Naive B cell (primary cell): ENCODE data around the gene UAP1. TPM values are rescaled to one million over a fixed set of nuclear protein-coding genes. Genes with fewer than 3 reads are reported as not detected.

Experiments
- ATAC-seq, 2 donors: fragments of 150-1000 bp; cut with Tn5 transposase; 2 replicates each; pipeline ENCODE4 v1.10.0; 2021; ENCODE audit warnings: low read depth in 2 of 2, mild to moderate bottlenecking in 2 of 2, moderate library complexity in 2 of 2
- DNase-seq: peaks from one replicate; pipeline ENCODE4 v3.0.0; 2022
- H3K27ac Mint-ChIP-seq, 6 donors: one replicate each; pipeline ENCODE4 v1.8.0; 2020 to 2022; ENCODE audit warnings: mild to moderate bottlenecking in 6 of 6, mixed read lengths in 6 of 6, moderate library complexity in 5 of 6, inconsistent platforms in 2 of 6
- H3K27me3 Mint-ChIP-seq, 3 donors: one replicate each; pipeline ENCODE4 v1.8.0; 2021 to 2022; ENCODE audit warnings: mixed read lengths in 3 of 3, mild to moderate bottlenecking in 1 of 3
- H3K36me3 Mint-ChIP-seq, 2 donors: one replicate each; pipeline ENCODE4 v1.8.0; 2020 to 2022; ENCODE audit warnings: mixed read lengths in 2 of 2, inconsistent platforms in 1 of 2, mild to moderate bottlenecking in 1 of 2
- H3K4me1 Mint-ChIP-seq, 3 donors: one replicate each; pipeline ENCODE4 v1.8.0; 2020 to 2022; ENCODE audit warnings: mixed read lengths in 3 of 3, inconsistent platforms in 1 of 3, mild to moderate bottlenecking in 1 of 3, moderate library complexity in 1 of 3
- H3K4me3 Mint-ChIP-seq, 8 donors: one replicate each; pipeline ENCODE4 v1.8.0; 2020 to 2022; ENCODE audit warnings: mild to moderate bottlenecking in 8 of 8, mixed read lengths in 8 of 8, moderate library complexity in 8 of 8, inconsistent platforms in 2 of 8
- H3K9me3 Mint-ChIP-seq, 7 donors: one replicate each; pipeline ENCODE4 v1.8.0; 2020 to 2022; ENCODE audit warnings: mixed read lengths in 7 of 7, mild to moderate bottlenecking in 5 of 7, inconsistent platforms in 2 of 7, moderate library complexity in 1 of 7
- polyA plus RNA-seq, 6 donors: library from polyadenylated mRNA; unstranded; fragments of 300-500 nt; fragmentation: Illumina TruSeq; gene quantifications; one replicate each; pipeline ENCODE4 v1.2.3, GENCODE V29; 2021; ENCODE audit warnings: low read depth in 6 of 6

Gene UAP1
- polyA plus RNA-seq, 6 donors from 2014 or later = 15.8 to 50.0 (median 19.9) TPM

- Mint-ChIP-seq H3K36me3 (peaks cover 0 to 5% of the 10 kb centered on the region in 2 donors), H3K4me3 (no peak overlapping the region), H3K9me3 (no peaks in the 10 kb centered on the region), H3K27ac (no peak overlapping the region), H3K4me1 (no peaks in the 10 kb centered on the region), H3K27me3 (no peaks in the 10 kb centered on the region)
- no peak for DNase-seq
- no peak for ATAC-seq
Observed at GRCh38 chr1:162605225-162605927, 43.9 kb downstream of the UAP1 start.

GRCh38 chr1:162609306-162609705 lies 47.8 kb downstream of the UAP1 start:
- Mint-ChIP-seq H3K9me3 (no peaks in the 10 kb centered on the region), H3K27ac (no peak overlapping the region), H3K36me3 (no peaks in the 10 kb centered on the region), H3K4me3 (no peak overlapping the region), H3K4me1 (no peaks in the 10 kb centered on the region), H3K27me3 (no peaks in the 10 kb centered on the region)
- DNase-seq (no peak), ATAC-seq (no peak)

GRCh38 chr1:162612606-162613400 lies 51.3 kb downstream of the UAP1 start:
- Mint-ChIP-seq H3K27me3 (no peaks in the 10 kb centered on the region), H3K4me1 (no peaks in the 10 kb centered on the region), H3K27ac (no peak overlapping the region)

GRCh38 chr1:162616848-162617247 lies 55.3 kb downstream of the UAP1 start:
- Mint-ChIP-seq H3K27me3 (peaks cover 0 to 6% (median 0%) of the 10 kb centered on the region in 3 donors), H3K4me3 (no peak overlapping the region), H3K9me3 (peaks cover 0 to 43% (median 13%) of the 10 kb centered on the region in 7 donors), H3K36me3 (peaks cover 0 to 14% of the 10 kb centered on the region in 2 donors), H3K27ac (no peak overlapping the region), H3K4me1 (no peaks in the 10 kb centered on the region)
- DNase-seq = no peak
- no peak for ATAC-seq

More at GRCh38 chr1:162612606-162613400, 51.3 kb downstream of the UAP1 start:
- no peak for ATAC-seq
- H3K9me3 Mint-ChIP-seq = peaks cover 0 to 28% (median 11%) of the 10 kb centered on the region in 7 donors
- peaks cover 0 to 12% of the 10 kb centered on the region in 2 donors for H3K36me3 Mint-ChIP-seq
- H3K4me3 Mint-ChIP-seq = no peak overlapping the region
- DNase-seq = no peak

GRCh38 chr1:162617513-162617912 lies 56.0 kb downstream of the UAP1 start:
- Mint-ChIP-seq H3K4me1 (no peaks in the 10 kb centered on the region), H3K36me3 (peaks cover 0 to 14% of the 10 kb centered on the region in 2 donors), H3K27me3 (peaks cover 2 to 6% (median 3%) of the 10 kb centered on the region in 3 donors), H3K9me3 (peaks cover 0 to 43% (median 13%) of the 10 kb centered on the region in 7 donors), H3K4me3 (no peak overlapping the region), H3K27ac (no peak overlapping the region)
- ATAC-seq = no peak
- no peak for DNase-seq

GRCh38 chr1:162619076-162619475 lies 57.6 kb downstream of the UAP1 start:
- Mint-ChIP-seq H3K4me3 (no peak overlapping the region), H3K4me1 (no peaks in the 10 kb centered on the region), H3K27me3 (peaks cover 11 to 17% (median 16%) of the 10 kb centered on the region in 3 donors), H3K27ac (no peak overlapping the region), H3K36me3 (peaks cover 0 to 14% of the 10 kb centered on the region in 2 donors), H3K9me3 (peaks cover 0 to 43% (median 13%) of the 10 kb centered on the region in 7 donors)
- no peak for DNase-seq
- ATAC-seq = no peak

- Mint-ChIP-seq H3K4me1 (no peaks in the 10 kb centered on the region), H3K27ac (no peak overlapping the region), H3K4me3 (no peak overlapping the region), H3K36me3 (peaks cover 0 to 14% of the 10 kb centered on the region in 2 donors), H3K27me3 (peaks cover 17 to 34% (median 28%) of the 10 kb centered on the region in 3 donors), H3K9me3 (peaks cover 0 to 31% (median 13%) of the 10 kb centered on the region in 7 donors)
- ATAC-seq = no peak
- no peak for DNase-seq
Observed at GRCh38 chr1:162621256-162621655, 59.7 kb downstream of the UAP1 start.

- no peak overlapping the region for H3K4me3 Mint-ChIP-seq
- H3K36me3 Mint-ChIP-seq = no peaks in the 10 kb centered on the region
- no peak for ATAC-seq
- peaks cover 0 to 3% (median 0%) of the 10 kb centered on the region in 7 donors for H3K9me3 Mint-ChIP-seq
- no peak overlapping the region for H3K27ac Mint-ChIP-seq
- H3K27me3 Mint-ChIP-seq = peaks cover 34 to 64% (median 39%) of the 10 kb centered on the region in 3 donors
- DNase-seq = no peak
- no peaks in the 10 kb centered on the region for H3K4me1 Mint-ChIP-seq
Observed at GRCh38 chr1:162625679-162626078, 64.2 kb downstream of the UAP1 start.

- Mint-ChIP-seq H3K27me3 (peaks cover 36 to 68% (median 40%) of the 10 kb centered on the region in 3 donors), H3K36me3 (no peaks in the 10 kb centered on the region), H3K9me3 (peaks cover 0 to 3% (median 0%) of the 10 kb centered on the region in 7 donors), H3K27ac (no peak overlapping the region), H3K4me1 (no peaks in the 10 kb centered on the region), H3K4me3 (no peak overlapping the region)
- ATAC-seq = no peak
- no peak for DNase-seq
Observed at GRCh38 chr1:162626094-162626493, 64.6 kb downstream of the UAP1 start.

GRCh38 chr1:162626761-162627160 lies 65.2 kb downstream of the UAP1 start:
- H3K4me1 Mint-ChIP-seq = no peaks in the 10 kb centered on the region
- H3K27me3 Mint-ChIP-seq = peaks cover 33 to 74% (median 47%) of the 10 kb centered on the region in 3 donors
- H3K4me3 Mint-ChIP-seq = no peak overlapping the region
- DNase-seq (no peak), ATAC-seq (no peak)
- peaks cover 0 to 3% (median 0%) of the 10 kb centered on the region in 7 donors for H3K9me3 Mint-ChIP-seq
- no peaks in the 10 kb centered on the region for H3K36me3 Mint-ChIP-seq
- no peak overlapping the region for H3K27ac Mint-ChIP-seq

GRCh38 chr1:162627662-162628296 lies 66.3 kb downstream of the UAP1 start:
- Mint-ChIP-seq H3K27me3 (peaks cover 33 to 75% (median 42%) of the 10 kb centered on the region in 3 donors), H3K9me3 (peaks cover 0 to 2% (median 0%) of the 10 kb centered on the region in 7 donors), H3K4me3 (no peak overlapping the region), H3K36me3 (no peaks in the 10 kb centered on the region), H3K4me1 (no peaks in the 10 kb centered on the region), H3K27ac (no peak overlapping the region)
- DNase-seq = peak; percentile 5
- no peak for ATAC-seq

- no peak for ATAC-seq
- Mint-ChIP-seq H3K4me1 (no peaks in the 10 kb centered on the region), H3K36me3 (no peaks in the 10 kb centered on the region), H3K27me3 (peaks cover 27 to 67% (median 31%) of the 10 kb centered on the region in 3 donors), H3K27ac (no peak overlapping the region), H3K9me3 (no peaks in the 10 kb centered on the region), H3K4me3 (no peak overlapping the region)
- DNase-seq = no peak
Observed at GRCh38 chr1:162629077-162629627, 67.6 kb downstream of the UAP1 start.

GRCh38 chr1:162629651-162630050 lies 68.1 kb downstream of the UAP1 start:
- Mint-ChIP-seq H3K36me3 (no peaks in the 10 kb centered on the region), H3K27me3 (peaks cover 26 to 62% (median 27%) of the 10 kb centered on the region in 3 donors), H3K9me3 (no peaks in the 10 kb centered on the region), H3K4me3 (no peak overlapping the region), H3K4me1 (no peaks in the 10 kb centered on the region), H3K27ac (no peak overlapping the region)
- no peak for DNase-seq
- no peak for ATAC-seq
